SK-MEL-5 (cell line): ENCODE measurements around the gene IGF2R. TPM values are rescaled to one million over a fixed set of nuclear protein-coding genes. Genes with fewer than 3 reads are reported as not detected.

ENCODE experiments used
- DNase-seq: peaks from one replicate; pipeline ENCODE4 v3.0.0-alpha.2; 2016; ENCODE audit warnings: low read depth, low spot score
- in situ Hi-C: cut with HindIII; loops from 2 replicates; pipeline ENCODE4 v1.10.0; 2016; ENCODE audit warnings: low sequenced_read_pairs, high pct_unique_total_duplicates, low pct_unique_long_range_greater_than_20kb
- total RNA-seq: library from RNA; depleted of rRNA; stranded (reverse); fragments of >200 nt; shearing (Covaris generic); gene quantifications from 2 replicates; pipeline ENCODE4 v1.2.3, GENCODE V29; 2014

Gene IGF2R
- total RNA-seq, 1 experiment from 2014 or later: 63.4 TPM

DNA sequence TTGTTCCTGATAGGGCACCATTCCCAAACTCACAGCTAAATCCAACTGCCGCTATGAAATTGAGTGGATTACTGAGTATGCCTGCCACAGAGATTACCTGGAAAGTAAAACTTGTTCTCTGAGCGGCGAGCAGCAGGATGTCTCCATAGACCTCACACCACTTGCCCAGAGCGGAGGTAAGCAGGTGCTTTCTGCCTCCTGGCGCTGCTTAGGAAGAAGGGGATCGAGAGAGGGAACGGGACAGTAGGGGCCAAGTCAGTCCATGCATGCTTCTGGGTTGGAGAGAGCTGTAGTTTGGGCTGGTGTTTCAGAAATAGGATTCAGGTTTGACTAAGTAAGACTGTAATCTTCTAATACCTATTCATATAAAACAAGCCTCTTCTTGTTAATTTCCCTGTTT, 63.7 kb downstream of the IGF2R start:
- in situ Hi-C loops: no loop called here
- no peak for DNase-seq

DNA sequence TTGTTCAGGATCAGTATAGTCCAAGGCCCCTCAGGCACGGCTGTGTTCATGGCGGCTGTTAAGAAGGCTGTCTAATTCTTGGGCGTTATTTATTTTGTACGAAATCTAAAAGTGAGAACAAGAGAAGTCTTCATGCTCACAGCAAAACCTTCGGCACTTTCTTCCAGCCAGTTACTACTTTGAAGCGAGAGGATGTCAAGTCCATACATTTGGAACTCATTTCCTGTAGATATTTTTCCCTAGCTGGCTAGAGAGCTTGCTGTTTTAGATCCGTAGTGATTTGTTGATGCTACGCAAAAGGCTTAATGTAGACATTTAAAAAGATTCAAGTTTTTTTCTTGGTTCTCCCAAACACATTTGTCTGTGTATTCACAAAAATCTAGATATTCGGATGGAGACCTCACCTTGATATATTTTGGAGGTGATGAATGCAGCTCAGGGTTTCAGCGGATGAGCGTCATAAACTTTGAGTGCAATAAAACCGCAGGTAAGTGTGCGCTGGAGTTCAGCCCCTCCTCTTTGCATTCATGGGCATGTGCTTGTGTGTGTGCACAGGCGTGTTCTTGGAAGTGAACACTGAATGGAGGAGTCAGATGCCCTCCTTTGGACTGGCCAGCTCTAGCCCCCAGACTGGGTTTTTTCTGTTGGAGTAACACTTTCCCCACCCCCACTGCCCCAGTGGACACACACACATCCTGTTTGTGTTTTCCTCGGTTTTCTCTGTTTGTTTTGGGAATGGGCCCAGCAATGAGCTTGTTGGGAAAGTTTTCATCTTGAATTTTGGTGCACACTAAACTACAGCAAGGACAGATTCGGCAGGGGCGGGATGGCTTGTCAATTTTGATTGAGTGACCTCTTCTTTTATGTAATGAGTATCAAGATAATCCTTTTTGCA, 65.4 kb downstream of the IGF2R start:
- DNase-seq: no peak
- in situ Hi-C loops: no loop called here

DNA sequence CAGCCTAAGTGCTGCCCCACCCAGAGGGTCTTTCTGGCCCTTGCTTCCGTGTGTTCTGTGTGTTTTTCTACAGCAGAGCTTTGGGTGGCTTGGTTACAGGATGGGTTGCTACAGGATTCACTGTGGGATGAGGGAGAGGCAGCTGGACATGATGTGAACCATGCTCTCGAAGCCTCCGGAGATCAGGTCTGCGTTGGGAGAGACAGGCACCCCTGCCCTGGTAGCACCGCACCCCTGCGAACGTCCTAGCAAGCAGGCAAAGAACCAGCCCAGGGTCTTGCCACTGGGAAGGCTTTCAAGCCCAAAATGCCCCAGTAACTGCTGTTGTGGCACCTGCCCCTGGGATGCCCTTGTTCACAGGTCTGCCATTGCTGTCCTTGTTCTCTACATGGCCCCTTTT, 66.4 kb downstream of the IGF2R start:
- in situ Hi-C loops: no loop called here
- no peak for DNase-seq

DNA sequence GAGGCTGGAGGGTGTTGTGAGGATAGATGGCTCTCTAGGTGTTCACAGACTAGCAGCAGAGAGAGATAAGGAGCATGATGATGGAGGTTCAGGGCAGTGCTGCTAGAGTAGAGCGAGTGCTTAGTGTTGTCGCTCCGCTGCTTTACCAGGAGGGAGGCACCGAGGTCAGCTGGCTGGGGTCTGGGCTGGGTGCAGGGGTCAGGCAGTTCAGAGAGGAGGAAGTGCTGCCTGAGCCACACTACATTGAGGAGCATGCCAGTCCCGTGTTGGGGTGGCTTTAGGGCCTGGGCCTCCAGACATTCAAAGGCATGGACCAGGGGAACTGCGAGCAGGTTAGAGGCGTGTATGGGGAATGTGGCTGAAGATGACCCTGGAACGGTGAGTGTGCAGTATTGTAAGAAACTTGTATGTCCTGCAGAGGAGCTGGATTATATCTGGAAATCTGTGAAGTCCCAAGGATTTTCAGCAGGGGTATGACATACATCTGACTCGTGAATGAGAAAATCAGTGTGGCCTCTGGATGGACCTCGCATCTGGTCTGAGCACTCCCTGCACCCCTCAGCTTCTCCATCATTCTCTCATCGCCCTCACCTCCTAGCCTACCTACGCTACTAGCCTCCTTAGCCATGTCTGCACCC, 66.9 kb downstream of the IGF2R start:
- no peak for DNase-seq

DNA sequence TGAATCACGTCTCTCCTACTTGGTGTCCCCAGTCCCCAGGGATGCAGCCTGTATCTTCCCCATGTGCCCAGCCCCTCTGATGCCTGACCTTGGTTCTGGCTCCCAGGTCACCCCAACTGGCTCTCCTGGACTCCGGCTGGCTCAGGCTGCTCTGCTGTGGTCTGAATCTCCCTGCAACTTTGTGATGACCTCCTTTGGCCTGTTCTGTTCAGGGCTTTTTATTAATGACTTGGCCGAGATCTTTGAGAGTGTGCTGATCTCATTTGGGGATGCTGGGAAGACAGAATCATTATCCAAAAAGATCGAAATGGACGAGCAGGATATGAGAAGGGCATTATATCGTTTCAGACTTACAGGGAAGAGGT, 67.4 kb downstream of the IGF2R start:
- in situ Hi-C loops: no loop called here
- no peak for DNase-seq

More for the DNA sequence above, 66.9 kb downstream of the IGF2R start:
- in situ Hi-C loops: no loop called here

DNA sequence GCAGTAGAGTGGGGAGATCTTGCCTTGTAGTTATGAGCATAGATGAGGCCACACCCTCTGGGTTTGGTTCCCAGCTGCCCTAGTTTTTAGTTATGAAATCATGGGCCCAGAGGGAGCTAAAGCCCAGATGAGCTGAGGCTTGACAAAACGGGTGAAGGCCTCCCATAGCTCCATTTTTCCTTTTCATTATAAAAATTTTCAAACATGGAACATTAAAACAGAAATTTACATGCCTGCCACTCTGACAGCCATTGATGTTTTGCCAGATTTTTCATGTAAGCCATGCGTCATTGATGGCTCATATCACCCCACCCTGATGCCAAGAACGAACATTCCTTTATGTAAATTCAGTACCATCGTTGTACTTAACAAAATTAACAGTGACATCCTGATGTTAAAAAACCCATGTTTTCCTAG, 67.9 kb downstream of the IGF2R start:
- in situ Hi-C loops: no loop called here
- DNase-seq: no peak

DNA sequence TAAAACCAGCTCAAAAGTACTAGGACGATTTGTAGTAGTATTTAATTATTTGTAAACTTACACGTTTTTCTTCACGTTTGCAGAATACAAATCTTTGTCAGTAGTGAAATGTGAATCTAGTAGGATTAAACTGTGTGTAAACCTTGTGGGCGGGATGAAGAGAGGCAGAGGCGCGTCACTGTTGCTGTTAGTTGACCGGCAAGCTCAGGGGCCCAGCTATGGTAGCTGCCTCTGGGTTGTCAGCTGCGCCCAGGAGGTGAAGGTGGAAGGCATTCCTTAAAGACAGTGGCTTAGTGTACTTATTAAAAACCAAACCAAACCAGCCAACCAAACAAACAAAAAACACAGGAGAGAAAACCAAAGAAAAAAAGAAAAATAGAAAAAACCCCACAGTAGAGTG, 69.6 kb downstream of the IGF2R start:
- in situ Hi-C loops: no loop called here
- no peak for DNase-seq

DNA sequence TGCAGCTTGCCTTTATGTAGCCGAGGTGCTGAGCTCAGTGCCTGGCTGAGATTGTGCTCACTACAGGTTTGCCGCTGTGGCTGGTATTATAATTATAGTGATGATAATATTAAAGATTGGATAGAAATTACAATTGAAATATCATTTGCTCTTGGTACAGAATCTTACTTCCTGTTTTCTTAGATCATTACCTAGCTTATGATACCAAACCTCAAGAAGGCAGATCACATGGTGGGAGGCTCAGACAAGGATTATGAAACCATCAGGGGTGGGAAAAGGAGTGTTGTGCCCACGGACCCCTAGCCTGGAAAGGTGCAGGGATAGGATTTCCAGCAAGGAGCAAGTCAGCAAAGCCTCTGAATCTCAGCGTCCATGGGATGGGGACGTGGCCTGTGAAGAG, 70.6 kb downstream of the IGF2R start:
- no peak for DNase-seq
- in situ Hi-C loops: no loop called here

DNA sequence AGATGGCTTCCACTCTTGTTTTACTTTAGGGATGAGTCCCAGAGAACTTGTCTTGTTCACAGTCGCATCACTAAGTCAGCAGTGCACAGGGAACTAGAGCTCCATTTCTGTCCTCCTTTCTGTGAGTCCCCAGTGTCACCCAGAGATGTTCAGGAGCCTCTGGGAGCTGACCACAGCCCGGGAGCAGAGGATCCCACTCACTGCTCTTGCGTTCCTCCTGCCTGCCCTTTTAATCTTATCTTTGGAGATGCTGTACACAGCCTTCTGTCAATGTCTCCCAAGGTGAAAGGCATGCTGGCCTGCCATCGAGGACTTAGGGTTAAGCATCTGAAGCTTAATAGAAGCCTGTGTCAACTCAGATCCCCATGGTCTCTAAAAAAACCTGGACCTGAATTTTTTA, 71.2 kb downstream of the IGF2R start:
- in situ Hi-C loops: no loop called here

DNA sequence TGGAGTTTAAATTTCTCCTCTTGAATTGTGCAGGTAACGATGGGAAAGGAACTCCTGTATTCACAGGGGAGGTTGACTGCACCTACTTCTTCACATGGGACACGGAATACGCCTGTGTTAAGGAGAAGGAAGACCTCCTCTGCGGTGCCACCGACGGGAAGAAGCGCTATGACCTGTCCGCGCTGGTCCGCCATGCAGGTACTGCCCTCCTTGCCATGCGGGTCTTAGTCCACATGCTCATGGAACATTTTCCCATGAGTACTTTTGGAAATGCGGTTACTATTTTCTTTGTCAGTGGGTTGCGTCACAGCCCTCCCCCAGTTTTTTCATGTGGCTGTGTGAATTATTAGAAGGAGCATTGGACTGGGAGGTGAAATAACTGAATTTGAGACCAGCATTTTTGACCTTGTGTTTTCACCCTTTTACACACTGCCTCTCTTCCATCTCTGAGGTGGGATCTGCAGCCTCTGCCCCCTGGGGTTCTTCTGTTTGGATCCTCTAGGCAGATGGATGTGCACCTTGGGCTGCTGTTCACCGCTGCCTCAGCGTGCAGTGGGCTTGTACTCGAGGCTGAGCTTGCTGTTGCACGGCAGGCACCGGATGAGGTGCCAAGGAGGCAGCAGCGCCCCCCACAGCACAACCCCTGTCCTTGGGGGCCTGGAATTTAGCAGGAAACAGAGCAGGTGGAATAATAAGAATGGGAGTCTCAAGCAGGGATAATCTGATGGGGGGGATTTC, 71.8 kb downstream of the IGF2R start:
- DNase-seq: no peak
- in situ Hi-C loops: no loop called here

More for the DNA sequence above, 71.2 kb downstream of the IGF2R start:
- DNase-seq: no peak

DNA sequence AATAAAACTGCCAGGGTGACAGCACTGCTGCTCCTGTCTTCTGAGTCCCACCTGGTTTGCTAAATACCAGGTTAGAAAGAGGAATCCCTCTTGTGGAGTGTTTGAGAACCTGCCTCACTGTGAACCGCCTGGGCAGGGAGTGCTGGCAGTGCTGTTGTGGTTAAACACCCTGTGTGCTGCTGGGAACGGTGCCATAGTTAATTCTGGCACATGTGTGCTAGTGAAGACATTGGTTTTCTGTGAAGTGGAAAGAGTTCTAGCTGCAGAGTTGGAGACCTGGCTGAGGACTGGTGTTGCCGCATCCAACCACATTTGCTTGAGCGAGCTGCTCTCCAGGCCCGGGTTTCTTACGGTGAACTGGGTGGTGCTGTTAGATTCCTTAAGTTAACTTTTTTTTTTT, 72.7 kb downstream of the IGF2R start:
- in situ Hi-C loops: no loop called here
- no peak for DNase-seq

DNA sequence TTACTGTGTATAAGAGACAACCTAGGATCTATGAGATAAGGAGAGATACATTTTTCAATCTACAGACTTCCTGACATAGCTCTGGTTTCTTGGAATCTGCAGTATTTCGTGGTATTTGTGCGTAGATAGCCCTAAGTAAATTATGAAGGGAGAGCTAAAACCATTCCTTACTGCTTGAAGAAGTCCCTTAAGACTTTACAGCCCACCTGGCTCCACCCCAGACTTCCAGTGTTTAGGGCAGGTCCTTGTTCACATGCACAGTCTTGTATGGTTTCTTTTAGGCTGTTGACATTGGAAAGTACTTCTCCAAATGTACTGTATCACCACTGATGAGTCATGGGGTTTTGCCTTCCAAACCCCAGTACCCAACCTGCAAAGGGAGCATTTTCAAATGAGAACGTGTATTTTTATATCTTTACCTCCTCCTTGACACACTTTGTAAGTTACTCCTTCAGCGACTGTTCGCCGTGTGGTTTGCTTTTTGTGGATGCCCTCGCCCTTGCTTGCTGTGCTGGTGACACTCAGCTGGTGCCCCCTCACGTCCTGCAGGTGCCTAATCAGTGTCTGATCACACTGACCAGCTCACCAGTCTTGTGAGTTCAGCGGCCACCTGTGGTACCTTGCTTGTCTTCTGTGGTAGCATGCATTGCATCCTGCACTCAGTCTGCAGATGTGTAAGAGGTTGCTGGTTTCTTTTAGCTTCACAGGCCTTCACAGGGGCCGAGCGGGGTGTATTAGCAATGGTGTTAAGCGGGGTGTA, 73.3 kb downstream of the IGF2R start:
- in situ Hi-C loops: no loop called here
- no peak for DNase-seq

DNA sequence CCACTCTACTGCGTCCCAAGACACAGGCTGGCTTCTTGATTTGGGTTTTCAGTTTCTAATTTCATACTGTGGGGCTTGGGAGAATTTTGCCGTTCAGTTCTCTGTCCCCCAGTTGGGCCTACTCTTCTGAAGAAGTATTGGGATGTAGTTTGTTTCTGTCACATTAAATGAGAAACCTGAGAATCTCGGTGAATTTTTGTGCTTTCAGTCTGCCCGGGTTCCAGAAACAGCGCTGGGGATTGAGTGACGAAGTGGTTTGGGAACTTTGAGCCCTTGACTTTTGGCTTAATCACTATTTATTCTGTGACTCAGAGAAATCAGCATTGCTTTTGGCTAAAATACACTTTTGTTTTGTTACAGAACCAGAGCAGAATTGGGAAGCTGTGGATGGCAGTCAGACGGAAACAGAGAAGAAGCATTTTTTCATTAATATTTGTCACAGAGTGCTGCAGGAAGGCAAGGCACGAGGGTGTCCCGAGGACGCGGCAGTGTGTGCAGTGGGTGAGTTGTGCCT, 74.0 kb downstream of the IGF2R start:
- DNase-seq: no peak
- in situ Hi-C loops: no loop called here

DNA sequence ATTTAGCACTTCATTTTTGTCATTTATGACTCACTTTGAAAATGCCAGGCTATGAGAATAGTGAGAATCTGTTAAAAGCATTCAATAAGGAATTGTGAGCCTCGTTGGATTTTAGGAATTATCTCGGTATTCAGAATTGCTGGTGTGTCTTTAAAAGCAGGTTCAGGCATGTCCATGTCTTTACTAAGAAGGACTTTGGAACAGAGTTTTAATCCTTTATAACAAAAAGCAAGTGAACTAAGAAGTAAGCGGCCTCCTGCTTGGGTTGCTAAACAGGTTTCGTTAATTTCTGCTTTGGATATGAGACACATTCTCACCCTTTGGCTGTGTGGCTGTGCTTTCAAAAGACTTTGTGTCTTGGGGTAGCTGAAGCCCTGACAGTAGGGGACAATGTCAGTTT, 74.9 kb downstream of the IGF2R start:
- in situ Hi-C loops: no loop called here
- DNase-seq: no peak

DNA sequence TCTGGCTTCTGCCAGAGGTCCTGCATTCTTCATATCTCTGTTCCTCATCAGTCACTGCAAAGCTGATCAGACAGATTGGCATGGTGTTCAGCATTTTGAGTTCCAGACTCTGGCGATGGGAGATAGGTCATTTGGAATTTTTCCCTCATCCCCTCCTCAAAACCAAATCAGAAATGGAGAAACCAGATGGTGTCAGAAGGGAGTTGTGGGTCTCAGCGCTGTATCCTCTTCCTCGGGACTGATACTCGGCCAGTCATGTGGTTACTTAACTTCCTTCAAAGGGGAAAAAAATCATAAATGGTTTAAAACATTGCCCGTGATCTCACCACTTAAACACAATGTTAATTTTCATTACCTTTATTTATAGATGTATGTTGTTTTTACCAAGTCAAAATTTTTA, 75.8 kb downstream of the IGF2R start:
- in situ Hi-C loops: no loop called here
- DNase-seq: no peak

DNA sequence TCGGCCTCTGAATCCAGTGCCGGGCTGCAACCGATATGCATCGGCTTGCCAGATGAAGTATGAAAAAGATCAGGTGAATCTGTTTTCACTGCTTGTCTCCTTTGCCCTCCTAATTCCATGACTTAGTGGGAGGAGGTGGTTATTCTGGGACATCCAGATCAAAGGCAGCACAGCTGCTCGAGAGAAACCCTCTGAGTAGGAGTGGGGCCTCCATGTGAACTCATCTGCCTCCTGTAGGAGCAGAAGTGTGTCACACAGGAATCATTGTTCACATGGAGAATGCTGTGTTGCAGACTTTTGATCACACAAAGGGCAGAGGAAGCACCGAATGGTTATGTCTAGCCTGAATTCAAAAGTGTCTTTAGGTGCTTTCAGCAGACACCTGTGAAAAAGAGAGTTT, 79.6 kb downstream of the IGF2R start:
- peak; percentile 30 for DNase-seq
- in situ Hi-C loops: no loop called here

DNA sequence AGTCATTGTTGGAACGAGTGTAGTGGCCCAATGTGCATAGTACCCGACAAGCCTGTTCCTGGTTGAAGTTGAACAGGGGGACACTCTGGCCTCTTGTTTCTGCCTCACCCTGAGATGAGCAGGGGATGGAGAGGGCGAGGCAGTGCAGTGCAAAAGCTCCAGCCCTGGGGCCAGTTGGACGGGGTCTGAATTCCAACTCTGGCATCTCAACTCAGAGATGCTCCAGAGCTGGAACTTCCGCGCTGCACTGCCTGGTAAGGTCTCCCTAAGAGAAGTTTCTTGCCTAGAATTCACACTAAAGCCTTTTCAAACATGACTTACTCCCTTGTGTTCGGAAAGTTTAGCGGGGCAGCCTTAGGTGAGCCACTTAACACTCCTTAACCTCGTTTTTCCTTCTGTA, 80.5 kb downstream of the IGF2R start:
- in situ Hi-C loops: no loop called here
- no peak for DNase-seq

DNA sequence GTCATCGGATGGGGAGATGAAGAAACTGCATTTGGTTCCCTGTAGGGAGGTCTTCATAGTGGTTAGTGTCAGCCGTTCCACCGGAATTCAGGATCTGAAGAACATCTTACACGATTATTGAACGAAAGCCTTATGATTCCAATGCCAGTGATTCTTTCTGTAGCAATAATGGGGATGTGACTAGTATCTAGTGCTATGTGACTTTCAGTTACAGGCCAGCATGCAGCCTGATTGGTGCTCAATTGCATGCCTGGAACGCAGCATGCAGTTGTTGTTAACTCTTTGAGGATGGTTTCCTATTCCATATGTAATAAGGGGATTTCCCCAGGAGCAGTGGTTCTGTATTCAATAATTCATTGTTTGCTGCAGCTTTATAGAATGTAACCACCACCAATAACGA, 81.1 kb downstream of the IGF2R start:
- in situ Hi-C loops: no loop called here
- DNase-seq: no peak
